HCEC 1CT (cell line): Measurements from ENCODE around the gene PHIP.
"Not testable (repeated sequence)": the region's sequence is repeated elsewhere in the genome, so short reads cannot be mapped to it uniquely, and the experiment has no call there.

Experiments
- DNase-seq: peaks from one replicate; pipeline ENCODE4 v3.0.0-alpha.2; 2017

PHIP gene

DNA sequence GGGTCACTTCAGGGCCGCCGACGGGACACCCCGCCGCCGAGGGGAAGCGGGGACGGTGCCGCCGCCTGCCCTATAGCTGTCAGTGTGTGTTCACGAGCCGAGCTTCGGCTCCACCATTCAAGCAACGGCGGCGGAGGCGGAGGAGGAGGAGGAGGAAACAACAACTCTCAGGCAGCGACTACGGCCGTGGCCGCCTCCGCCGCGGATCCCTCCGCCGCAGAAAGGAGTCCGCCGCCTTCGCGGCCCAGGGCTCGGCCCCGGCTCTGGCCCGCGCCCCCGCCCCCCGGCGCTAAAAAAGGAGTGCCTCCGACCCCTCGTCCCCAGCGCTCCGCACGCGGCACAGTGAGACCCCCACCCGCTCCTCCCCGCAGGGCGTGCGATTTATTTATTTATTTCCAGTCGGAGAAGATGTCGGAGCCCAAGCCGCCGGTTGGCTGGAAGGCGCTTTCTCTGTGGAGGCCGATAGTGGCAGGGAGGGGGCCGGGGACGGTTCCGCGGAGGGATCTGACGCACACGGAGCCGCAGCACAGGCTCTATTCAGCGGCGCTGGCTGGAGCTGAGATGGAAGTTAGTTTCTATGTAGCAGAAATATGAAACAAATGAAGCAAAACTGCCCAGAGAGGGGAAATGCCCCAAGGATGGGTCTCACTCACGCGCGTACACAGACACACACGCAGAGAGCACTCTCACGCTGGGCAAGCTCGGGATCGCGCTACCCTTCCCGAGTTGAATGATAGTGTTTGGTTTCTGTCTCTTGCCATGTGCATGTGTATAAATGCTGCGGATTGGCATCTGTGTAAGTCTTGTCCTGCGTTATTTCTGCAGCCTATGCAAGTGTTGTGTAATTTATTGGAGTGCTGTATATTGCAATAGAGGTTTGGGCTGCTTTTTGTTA is at the start of gene PHIP:
Gene PHIP, minus strand, starts transcription at position 180 of the 895 bp plus-strand sequence. CDS start 186 bp downstream, outside the sequence.
- DNase-seq, result peak; percentile 97

DNA sequence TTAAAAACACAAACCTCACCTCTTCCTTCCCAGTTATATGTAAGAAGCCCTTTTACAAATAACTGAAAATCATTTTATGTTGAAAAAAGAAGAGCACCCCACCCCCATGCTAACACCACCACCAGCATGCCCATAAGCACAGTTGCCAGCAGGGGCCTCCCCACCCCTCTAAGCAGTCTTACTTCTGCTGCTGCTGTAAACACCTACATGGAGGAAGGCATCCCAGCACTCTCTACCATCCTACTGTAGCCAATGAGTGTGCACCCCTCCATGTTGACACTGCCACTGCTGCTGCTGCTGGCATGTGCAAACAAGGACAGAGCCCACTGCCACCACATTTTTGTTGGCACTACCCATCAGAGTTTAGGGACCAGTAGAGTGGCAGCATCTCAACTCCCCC is 49.6 kb upstream of the PHIP start:
- no peak for DNase-seq

DNA sequence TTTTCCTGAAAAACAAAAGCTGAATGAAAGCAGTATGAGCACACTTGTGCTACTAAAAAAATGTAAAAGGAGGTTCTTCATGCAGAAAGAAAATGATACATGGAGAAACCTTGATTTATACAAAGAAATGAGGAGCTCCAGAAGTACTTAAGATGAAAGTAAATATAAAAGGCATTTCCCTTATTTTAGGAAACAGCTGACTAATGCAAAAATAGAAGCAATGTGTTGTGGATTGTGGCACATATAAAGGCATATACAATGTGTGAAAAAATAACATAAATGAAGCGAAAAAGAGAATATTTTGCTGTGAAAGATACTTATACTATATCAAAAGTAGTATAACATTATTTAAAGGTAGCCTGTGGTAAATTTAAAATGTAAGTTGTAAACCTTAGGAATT is 41.2 kb upstream of the PHIP start:
- no peak for DNase-seq

DNA sequence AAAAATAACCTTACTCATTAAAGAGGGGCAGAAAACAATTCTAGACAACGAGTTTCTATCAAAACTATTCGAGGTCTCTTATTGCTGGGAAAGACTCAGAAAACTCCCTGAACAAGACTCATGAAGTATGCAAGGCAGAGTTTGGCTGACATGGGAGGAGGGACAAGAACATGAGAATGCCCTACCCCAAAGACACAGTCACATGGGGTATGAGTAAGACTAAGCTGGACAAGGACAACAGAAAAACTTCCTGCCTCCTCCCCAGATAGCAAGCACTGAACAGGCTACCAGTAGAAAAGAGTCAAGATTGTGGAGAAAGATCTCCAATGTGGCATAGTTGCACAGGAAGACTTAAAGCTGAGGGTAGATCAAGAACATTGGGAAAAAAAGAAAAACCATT is 39.7 kb upstream of the PHIP start:
- DNase-seq, result peak; percentile 45

DNA sequence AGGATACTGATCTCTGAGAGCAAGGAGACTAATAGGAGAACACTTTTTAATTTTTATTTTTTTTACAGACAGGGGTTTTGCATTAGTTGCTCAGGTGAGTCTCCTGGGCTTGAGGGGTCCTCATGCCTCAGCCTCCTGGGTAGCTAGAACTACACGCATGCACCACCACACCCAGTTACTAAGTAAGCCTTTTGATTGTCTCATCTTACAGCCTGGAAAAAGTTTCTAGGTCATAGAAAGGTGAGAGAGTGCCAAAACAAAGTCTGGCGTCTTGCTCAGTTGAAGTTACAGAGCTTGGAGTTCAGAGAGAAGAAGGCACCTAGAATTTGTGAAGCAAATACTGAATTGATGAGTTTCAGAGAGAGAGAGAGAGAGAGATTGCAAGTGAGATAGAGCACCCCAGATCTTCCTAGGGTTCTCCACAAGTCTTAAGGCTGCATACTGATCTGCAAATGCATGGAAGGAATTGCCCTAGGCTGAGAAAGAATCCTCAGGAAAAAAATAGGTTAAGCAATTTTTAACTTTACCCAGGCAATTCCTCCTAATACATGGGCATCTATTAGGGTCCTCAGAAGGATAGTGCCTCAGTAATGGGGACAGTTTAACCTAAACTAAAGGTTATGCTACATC is 37.6 kb upstream of the PHIP start:
- DNase-seq, result no peak

DNA sequence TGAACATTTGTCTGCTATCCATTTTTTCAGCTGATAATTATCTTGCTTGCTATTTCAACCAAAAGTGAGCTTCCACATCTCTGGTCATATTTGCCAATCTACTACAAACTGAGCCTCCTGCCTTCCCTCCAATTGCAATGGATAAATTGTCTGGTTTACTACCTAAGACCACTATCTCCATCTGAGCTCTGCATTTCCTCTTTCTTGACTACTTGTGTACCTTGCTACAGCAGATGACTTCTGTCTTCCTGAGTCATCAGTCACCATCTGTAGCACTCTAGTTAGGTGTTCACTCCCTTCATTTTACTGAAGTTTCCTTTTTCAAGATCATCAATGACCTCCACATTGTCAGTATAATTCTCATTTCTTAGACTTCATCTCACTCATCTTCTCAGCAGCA is 33.5 kb upstream of the PHIP start:
- DNase-seq, result no peak

DNA sequence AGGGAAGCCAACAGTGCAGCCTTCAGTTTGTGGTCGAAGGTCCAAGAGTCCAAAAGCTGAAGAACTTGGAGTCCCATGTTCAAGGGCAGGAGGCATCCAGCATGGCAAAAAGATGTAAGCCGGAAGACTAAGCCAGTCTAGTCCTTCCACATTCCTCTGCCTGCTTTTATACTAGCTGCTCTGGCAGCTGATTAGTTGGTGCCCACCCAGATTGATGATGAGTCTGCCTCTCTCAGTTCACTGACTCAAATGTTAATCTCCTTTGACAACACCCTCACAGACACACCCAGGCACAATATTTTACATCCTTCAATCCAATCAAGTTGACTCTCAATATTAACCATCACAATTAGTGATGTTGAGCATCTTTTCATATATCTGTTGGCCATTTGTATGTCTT is 23.1 kb upstream of the PHIP start:
- DNase-seq, result no peak

DNA sequence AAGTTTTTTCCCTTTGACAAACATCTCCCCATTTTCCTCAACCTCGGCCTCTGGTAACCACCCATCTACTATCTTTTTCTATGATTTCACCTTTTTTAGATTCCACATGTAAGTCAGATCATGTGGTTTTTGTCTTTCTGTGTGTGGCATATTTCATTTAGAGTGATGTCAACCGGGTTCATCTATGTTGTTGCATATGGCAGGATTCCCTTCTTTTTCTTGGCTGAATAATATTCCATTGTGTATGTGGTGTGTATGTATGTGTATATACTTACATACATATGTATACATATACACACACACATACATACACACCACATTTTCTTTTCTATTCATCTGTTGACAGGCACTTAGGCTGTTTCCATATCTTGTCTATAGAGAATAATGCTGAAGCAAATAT is 22.2 kb upstream of the PHIP start:
- DNase-seq, result no peak

DNA sequence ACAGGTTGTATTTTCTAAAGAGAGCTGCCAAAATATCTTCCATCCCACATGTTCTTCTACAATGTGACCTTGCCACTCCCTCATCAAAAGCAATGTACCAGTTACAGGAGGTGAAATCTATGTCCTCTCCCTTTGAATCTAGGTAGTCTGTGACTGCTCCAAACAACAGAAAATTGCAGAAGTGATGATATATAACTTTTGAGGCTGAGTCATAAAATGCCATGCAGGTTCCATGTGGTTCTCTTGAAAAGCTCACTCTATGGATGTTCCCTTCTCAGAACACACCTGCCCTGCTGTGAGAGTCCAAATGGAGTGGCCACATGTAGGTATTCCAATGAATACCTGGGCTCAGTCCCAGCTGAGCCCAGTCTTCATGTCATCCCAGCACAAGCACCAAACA is 16.9 kb upstream of the PHIP start:
- DNase-seq, result no peak

DNA sequence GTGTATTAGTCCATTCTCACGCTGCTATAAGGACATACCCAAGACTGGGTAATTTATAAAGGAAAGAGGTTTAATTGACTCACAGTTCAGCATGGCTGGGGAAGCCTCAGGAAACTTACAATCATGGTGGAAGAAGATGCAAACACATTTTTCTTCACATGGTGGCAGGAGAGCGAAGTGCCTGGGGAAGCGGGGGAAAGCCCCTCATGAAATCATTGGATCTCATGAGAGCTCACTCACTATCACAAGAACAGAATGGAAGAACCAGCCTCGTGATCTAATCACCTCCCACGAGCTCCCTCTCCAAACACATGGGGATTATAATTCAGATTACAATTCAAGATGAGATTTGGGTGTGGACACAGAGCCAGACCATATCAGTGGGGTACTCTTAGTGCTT is 13.7 kb upstream of the PHIP start:
- DNase-seq, result not testable (repeated sequence)

DNA sequence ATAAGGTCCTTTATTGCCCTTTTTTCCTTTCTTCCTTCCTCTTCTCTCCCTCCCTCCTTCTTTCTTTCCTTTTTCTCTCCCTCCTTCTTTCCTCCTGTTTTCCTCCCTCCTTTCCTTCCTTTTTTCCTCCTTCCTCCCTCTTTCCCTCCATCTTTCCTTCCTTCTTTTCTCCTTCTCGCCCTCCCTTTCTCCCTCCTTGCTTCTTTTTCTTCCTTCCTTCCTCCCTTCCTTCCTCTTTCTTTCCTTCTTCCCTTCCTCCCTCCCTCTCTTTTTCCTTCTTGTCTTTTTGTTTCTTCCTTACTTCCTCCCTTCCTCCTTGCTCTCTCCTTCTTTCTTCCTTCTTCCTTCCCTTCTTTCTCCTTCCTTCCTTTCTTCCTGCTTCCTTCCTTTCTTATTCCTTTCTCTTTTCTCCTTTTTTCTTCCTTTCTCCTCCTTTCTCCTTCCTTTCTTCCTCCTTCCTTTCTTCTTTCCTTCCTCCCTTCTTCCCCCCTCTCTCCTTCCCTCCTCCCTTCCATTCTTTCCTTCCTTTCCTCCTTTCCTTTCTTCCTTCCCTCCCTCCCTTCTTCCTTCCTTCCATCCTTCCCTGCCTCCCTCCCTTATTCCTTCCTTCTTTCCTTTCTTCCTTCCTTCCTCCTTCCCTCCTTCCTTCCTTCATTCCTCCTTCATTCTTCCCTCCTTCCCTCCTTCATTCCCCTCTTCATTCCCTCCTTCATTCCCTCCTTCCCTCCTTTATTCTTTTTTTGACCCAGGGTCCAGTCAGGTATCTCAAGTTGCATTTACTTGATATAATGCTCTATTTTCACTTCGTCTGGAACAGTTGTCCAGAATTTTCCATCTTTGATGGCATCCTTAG is 11.7 kb upstream of the PHIP start:
- DNase-seq, result no peak

DNA sequence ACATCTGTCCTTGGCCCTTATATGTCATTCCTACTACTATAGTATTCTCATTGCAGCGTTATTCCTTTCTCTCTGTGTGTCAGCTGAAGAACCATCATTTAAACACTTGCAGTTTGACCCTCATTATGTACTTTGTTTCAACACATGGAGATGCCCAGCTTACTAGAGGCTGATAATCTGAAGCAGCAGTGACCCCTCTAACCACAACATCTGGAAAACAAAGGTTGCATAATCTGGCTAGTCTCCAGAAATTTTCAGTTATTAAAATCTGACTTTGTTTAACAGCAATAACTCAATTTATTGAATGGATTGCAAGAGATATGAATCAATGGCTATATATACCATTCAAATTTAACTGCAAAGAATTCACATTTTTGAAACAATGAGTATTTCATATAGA is 6.6 kb upstream of the PHIP start:
- DNase-seq, result peak; percentile 41

DNA sequence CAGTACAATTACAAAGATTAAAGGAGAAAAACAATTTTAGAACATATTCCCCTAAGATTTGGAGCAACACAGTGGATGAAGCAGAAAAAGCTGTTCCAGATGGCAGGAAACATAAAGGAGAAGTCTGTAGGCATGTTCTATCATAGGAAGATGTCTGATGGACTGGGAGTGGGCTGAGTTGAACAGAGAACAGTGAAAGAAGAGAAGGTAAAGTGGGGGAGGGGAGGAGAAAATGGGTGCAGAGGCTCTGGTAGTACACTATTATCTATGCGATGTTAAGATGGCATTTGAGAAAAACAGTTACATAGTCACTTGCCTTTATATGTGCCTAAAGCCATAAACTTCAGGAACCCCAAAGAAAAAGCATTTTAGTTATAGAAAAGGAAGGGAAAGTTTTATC is 4.2 kb upstream of the PHIP start:
- no peak for DNase-seq

DNA sequence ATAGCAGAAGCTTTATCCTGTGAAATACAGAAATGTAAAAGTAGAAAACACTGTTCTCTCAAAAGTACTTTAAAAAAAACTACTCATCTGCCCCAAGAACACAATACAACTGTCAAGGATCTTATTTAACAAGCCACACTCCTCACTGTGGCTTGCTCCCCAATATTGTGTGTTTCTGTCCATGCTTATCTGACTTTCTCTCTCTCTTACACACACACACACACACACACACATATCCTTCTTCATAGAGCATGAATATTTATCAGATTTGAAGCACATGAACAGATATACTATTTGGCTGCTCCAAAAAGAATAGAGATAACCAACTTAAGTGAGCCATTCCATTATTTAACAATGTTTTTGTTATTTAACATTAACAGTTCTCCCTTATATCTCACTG is 3.6 kb upstream of the PHIP start:
- no peak for DNase-seq

DNA sequence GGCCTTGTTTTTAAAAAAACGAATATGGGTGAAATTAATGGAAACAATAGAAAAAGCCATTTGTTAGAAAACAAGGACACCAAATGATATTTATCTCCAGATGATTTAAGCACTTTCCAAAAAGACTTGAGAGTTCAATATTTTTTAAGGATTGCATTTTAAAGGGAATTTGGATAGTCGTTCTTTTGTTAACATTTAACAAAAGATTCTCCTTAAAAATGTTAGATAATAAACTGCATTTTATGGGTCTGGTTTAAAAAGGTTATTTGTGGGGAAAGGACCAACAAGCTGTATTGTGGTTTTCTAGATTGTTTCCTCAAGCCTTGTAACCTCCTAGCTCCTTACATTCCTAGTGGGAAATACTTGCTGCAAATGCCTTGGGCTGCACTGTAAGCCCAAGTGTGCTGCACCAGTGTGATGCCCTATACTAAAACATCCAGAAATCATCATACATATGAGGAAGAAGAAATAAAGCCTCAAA is 1.5 kb upstream of the PHIP start:
- no peak for DNase-seq

DNA sequence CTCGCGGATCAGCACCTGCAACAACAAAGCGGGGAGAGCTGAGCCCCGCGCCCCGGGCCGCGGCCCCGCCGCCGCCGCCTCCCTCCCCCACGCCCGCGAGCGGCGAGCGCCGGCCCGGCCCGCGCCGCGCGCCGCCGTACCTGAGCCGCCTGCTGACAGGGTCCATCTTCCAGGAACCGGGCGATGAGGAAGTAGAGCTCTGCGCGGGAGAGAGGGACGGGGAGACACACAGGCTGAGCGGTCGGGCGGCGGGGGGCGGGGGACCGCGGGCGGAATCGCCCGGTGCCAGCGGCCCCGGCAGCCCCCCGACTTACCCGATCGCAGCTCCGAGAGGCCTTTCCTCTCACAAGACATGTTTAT is 359 bp downstream of the PHIP start:
- peak; percentile 57 for DNase-seq

DNA sequence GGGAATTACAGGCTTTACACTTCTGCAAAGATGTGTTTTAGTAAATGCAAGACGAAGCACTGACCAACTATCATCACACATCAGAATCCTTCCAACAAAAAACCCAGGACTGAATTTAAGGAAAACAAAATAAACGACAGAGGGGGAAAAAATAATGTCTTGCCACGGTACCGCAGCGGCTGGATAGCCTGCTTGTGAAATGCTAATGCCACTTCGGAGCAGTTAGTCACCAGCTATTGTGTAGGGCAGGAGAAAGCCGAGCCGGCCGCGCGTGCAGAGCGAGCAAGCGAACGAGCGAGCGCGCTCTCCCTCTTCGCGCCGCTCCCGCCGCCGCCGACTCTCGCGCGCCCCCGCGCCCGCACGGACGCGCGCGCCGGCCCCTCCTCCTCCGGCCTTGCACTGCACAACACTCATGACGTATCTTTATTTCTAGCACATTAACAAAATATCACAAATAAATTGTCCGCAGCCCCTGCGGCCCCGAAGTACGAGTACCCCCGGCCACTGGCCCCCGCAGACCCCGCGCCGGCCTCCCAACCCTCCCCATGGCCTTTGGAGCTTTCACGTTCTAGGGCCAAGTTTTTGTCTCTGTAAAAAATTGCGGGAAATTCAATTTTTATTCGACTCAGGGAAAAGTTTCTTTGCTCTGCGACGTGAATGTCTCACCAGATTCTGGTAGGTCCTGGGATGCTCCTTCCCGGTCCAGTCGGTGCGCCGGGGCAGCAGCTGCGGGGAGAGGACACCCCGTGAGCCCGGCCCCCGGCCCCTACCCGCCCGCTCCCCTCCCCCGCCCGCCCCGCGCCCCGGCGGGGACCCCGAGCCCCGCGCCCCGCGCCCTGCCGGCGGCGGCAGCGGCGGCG is 1.0 kb downstream of the PHIP start:
- DNase-seq, result peak; percentile 95

DNA sequence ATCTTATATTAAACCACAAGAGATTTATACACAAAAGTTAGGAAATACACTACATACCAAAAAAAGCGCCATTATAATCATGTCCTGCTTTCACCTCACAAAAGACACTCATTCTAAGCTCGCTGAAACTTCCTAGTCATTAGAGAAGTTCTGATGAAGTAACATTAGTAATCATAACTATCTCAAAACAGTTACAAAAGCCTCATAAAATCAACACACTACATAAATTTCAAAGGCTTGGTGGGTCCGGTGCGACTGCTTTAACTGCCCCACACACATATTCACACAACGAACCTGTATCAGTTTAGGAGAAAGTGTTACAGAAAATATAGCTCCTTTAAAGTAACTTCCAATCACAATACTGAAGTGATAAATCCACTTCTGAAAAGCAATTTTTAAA is 1.9 kb downstream of the PHIP start:
- DNase-seq, result peak; percentile 13

DNA sequence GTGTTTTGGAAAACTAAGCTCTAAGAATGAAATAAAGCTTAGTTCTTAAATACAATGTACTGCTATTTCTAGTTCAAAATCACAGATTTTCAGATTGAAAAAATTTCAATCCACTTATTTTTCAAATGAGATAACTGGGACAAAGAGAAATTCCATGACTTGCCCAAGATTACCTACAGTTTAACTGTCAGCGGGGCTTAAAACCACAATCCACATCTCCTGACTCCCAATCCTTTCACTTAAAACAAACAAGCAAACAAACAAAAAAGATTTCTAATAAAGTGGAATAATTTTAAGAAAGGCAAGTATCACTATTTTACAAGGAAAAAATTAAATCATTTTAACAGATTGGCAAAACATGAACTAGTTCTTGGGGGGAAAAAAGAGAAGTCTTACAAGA is 4.2 kb downstream of the PHIP start:
- no peak for DNase-seq

DNA sequence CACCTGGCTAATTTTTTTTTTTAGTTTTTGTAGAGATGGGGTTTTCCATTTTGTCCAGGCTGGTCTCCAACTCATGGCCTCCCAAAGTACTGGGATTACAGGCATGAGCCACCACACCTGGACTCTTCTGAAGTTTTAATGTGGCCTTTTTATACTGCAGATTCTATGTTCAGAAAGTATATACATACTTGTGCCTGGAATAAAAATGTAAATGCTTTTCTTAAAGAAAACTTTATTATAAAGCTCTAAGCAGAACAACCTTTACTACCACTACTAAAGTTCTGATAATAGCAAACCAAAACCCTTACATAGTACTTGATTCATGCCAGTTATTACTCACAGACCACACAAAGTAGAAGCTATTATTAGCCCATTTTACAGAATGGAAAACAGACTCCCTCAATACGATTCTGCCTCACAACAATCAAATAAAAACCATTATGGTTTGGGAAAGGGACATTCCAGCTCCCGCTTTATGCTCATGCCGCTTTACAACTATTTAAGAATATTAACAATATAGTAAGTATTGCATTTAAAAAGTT is 5.3 kb downstream of the PHIP start:
- DNase-seq, result no peak

DNA sequence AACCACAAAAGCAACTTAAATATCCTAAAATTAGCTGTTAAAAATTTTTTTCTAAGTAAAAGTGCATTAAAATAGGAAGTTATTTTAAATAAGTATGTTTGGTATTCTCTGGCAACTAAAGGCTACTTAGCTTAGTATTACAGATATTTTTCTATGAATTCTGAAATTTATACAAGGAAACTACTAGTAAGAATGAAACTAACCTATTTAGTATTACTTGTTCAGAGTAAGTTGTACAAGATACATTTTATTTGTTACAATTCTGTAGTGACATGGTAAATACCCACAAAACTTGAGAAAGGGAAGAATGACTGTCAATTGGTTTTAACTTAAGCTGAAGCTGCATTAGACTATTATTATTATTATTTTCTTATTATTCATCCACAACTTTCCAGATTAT is 6.5 kb downstream of the PHIP start:
- DNase-seq, result no peak

DNA sequence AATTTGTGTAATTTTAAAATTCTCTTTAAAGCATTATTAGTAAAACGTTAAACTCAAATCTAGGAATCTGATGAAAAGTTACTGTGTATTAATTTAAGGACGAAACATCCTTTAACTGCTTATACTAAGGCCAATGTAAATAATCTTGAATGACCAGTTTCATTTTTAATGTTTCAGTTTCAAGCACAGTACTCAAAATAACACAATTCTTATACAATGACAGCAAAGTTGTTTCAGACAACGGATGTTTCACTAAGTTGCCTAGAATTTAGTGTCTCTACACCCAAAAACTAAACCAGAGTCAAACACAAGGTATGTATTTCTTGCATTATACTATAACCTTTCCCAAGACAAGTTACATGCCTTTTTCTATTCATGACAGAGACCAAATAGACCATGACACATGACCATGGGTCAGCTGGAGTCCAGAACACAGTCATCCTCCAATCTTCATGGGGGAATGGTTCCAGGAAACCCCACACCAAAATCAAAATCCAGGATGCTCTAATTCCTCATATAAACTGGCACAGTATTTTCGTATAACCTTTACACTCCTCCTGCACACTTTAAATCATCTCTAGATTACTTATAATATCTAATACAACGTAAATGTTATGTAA is 7.7 kb downstream of the PHIP start:
- no peak for DNase-seq
